NAMALWA (cell line): Measurements from ENCODE around the gene SEMA3C.

Source experiments
- DNase-seq: peaks from one replicate; pipeline ENCODE4 v3.0.0-alpha.2; 2015; ENCODE audit warnings: low spot score

SEMA3C gene

GRCh38 chr7:80885757-80886156 lies 33.1 kb downstream of the SEMA3C start:
- DNase-seq: no peak

- DNase-seq: no peak
Measured at GRCh38 chr7:80884511-80885195, 34.2 kb downstream of the SEMA3C start.

DNA sequence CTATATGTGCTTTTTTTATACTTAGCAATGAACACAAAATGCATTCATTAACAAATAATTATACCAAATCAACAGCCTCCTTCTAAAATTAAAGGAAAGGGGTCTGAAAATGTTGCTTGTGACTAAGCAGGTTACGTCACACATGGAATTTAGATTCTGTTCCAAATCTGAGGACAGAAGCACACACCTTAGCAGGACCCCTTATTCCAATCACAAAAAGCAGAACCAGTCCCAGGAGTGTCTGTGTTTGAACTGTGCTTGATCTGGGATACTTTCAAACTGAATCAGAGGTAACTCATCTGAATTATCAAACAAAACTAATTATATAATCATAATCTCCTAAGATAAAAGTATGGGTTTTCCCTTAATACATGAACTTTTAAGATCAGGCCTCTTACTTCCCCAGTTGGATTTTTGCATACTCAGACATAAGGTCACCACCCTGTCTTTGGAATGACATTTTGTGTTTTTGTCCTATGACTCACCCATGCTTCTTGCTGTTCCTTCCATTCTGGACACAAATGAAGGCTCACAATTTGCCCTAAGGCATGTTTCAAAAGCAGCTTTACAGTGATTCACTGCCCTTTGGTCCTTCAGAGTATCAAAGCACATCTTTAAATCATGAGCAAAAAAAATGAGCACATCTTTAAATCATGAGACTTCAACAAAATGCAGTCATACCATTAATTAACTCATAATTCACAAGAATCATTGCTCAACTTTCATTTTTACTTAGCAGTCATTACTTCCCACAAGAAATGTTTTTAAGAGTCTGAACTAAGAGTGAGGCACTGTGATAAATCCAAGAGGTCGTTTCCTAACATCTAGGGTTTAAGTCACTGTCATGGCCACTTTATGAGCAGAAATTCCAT lies 35.5 kb downstream of the SEMA3C start:
- DNase-seq: no peak

DNA sequence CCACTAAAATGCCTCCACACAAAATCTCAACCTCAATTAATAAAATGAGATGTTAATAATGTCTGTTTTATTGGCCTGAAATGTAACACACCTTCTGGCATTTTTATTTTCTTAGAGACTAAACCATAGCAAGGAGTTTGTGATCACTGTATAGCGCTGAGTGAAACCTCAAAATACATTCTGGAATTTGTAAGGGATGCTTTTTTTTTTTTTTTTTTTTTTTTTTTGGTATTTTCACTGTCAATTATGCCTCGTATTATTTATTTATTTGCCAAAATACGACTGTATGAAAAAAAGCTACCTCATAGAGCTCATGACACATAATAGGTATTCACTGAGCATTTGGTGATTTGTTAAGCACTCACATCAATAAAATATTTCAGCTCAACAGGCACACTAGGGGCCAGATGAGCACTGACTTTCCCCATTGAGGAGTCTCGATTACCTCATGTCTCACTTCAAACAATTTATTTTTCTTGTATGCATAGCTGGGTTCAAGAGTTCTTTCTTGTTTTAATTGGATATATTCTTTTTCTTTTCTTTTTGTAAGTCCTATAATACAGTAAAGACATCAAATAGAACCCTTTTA lies 36.5 kb downstream of the SEMA3C start:
- no peak for DNase-seq

- no peak for DNase-seq
Measured at GRCh38 chr7:80881351-80881900, 37.4 kb downstream of the SEMA3C start.

DNA sequence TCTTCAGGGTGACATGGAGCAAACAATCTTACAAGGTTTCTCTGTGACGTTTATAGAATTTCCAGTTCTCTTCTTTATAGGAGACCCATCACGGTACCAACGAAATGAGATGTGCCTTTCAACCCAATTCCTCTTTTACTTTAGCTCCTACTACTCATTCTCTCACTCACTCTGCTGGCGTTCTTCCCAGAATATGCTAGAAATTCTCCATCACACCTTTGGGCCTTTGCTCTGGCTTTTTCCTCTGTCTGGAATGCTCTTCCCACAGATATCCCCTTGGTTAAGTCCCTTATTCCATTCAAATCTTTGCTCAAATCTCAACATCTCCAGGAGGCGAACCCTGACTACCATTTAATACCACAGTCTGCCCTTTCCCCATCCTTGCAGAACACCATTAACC lies 39.0 kb downstream of the SEMA3C start:
- DNase-seq: no peak

DNA sequence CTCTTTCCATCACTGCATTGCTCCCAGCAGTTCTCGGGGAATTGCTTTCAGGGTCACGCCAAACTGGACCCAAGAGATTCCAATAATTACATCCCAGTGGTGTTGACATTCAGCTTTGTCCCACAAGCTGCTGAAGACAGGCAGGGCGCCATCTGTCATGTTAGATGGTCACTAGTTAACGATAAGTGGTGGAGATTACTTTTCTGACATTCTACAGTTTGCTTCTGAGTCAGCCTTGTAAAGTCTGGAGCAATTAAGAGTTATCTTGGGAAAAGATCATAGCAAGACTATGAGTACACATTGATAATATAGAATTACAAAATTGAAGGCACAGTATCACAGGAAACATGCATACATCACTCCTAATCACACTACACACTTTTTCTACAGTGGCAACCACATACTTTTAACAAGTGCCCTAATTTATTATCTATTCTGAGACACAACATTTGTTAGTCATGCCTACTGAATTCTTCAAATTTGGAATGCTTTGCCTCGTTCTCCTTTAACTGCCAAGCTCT lies 41.9 kb downstream of the SEMA3C start:
- DNase-seq: no peak

GRCh38 chr7:80875537-80876120 lies 43.2 kb downstream of the SEMA3C start:
- DNase-seq: no peak

DNA sequence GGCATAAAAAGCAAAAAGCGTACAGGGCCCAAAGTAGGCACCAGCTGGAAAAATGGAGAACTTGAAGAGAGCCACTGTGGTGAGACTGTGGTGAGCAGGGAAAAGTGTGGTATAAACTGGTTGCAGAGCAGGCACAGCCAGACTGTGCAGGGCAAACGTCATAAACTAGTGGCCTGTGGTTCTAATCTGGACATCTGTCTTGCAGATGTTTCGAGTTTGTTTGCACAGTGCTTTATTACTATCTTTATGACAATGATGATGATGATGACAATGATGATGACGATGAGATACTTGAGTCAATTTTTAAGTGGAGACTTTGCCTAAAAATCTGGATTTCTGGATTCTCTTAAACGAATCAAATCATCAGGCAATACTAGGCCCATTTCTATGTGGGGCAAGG lies 45.7 kb downstream of the SEMA3C start:
- no peak for DNase-seq

- DNase-seq: no peak
Measured at GRCh38 chr7:80871228-80871627, 47.6 kb downstream of the SEMA3C start.

DNA sequence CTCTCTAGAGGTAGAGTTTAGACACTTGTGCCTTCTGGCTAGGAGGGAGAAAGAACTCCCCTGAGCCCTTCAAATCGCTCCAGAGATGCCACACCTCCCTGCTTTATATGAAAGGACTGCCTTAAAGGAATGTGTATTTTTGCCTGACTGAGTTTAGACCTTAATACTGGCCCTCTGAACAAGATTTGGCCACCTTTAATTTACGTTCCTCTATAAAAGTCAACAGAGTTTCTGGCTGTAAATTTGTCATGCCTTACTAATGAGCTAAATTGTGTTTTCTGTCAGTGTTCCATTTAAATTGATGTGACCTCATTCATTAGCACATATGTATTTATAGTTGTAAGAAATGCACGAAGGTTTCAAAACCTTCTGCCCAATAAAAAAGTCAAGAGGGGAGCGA lies 48.0 kb downstream of the SEMA3C start:
- no peak for DNase-seq

DNA sequence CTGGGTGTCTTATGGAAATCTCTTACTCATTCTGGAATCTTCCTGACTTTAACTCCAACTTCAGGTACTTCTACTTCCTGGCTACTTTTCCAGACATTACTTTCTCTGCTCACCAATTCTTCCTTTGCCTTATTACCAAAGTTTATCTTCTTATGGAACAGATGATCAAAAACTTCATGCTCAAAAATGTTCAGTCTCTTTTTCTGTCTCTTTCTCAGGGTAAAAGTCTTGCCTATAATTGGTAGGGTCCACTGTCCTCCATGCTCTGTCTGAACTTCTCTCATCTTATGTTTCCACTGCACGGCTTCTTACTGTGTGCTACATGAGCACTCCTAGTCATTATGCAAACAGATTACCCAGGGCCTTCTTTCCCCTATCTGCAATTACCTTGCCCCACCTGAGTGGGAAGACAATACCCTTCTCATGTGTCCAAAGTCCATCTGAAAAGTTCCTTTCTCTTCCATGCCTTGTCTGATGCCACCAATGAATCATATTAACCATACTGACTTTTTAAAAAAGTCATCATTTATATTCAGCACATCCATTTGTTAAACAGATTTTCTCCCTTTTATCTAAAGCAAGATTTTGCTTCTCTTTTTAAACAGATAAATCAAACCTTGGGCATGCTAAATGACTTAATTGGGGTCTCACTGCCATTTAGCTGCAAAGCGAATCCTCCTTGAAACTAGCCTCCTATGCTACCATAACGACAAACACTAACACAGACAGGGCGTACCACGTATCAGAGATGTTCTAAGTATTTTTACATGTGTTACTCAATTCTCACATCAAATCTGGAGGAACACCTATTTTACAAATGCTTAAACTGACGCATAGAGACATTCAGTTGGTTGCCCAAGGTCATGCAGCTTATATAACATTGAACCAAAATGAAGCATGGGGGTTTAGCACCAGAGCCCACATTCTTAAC lies 48.8 kb downstream of the SEMA3C start:
- no peak for DNase-seq

DNA sequence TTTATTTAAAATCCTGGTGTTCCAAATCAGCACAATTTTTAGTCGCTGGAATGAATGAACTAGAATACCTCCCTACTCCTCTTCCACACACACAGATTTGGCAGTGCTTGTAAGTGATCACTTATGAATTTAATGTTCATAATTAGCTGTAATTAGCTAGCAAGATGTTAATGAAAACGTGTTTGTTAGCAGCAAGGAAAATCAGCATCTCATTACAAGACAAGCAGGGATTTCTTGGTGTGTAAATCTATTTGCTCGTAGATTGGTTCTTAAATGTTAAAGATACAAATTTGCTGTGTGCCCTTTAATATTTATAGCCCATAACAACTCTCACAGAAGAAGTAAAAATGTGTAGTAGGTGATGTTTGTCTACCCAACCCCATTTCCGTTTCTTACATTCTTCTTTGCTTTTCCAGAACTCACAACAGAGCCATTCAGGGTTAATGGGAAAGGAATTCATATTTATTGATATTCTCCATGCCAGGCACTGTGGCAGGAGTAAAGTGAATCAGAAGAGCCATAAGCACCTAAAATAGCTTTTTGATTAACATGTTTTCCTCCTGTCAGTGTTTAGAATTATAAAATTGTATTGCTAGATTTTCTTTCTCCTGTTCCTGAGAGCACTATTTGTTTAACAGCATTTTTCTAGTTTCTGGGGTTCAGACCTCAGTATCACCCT lies 49.6 kb downstream of the SEMA3C start:
- DNase-seq: no peak

- DNase-seq: no peak
Measured at GRCh38 chr7:80868566-80868965, 50.3 kb downstream of the SEMA3C start.

DNA sequence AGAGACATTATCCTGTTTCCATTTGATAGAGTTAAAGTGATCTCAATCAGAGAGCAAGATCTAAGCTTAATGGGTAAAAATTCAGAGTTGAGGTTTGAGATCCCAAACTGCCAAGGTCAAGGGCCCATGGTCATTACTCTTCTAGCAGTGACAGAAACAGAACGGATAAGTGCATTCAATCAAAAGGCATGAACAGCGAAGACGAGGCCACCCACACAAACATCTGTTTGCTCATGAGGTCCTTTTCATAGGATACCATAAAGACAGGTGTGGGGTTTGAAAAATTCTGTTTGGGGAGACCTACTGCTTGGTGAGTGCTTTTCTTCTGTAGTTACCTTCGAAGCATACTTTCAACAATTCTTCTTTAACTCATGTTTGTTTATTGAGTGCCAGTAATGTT lies 58.3 kb downstream of the SEMA3C start:
- DNase-seq: no peak

DNA sequence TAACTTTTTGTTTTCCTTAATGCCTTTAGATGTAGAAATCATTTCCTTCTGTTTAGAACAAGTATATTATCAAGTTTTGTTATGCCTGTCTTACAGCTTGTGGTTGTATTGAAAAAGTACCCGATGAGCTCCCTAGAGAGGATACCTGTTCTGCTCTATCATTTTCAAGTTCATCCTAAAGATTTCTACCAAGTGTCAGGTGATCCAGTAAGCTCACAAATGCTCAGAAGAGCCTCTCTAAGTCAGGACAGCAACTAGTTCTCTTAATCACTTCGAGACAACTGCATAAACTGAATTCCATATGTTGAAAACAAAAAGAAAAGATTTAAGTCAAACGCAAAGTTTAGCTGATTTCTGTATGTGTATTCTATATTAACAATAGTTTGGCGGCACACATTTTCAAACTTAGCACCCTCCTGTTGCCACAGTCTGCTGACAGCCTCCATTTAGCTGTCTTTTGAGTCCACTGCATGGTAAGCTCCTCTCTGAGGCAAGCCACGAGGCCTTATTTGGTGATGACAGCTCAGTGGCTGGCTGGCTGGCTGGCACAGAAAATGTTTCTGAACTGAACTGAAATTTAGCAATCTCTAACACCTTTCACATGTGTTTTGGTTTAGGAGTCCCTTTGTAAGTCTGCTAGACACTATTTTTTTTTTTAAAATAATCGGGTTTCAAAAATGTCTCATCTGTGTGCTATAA lies 59.4 kb downstream of the SEMA3C start:
- DNase-seq: no peak

DNA sequence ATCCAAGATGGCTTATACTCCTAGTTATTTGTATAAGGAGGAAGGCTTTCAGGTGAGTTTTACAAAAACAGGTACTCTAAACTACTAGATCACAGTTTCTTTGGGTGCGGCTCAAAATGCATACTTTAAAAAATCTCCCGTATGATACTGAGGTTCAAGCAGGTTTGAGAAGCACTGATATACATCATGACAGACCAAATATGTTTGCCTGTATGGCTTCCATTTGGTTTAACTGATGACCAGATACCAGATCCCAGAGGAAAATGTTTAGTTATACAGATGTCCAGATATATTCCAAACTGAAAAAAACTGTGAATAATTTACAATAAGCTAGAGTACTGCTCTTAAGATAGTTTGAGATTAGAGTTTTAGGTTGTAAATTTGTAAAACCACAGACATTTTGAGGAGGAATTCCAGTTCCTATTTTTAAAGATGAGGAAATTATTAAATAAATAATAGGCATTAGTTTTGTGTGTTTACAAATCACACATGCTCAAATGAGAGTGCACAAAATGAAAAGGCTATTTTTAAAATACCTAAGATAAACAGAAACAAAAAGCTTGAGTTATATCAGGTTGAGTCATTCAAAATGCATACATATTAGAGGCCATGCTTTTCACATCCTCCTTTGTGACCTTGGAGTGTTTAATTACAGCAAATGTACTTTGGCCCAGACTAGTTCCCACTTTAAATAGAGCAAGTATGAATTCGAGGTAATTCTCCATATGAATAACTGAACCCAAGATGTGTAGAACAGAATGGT lies 60.5 kb downstream of the SEMA3C start:
- DNase-seq: no peak

DNA sequence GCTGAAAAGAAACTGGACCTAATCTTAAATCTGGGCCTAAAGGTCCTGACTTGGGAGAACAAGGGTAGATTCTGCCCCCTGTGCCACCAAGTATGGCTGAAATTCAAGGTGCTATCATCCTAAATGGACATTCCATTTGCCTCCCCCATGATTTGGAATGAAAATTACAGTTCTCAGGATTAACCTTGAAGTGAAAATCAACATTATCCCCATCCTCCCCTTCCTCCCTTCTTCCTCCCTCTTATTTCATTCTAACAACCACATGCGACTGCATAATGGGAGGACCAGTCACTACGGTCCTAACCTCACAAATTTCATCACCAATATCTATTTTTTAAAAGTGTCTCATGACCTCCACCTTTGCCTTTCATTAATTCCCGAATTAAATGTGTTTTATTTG lies 62.1 kb downstream of the SEMA3C start:
- no peak for DNase-seq

DNA sequence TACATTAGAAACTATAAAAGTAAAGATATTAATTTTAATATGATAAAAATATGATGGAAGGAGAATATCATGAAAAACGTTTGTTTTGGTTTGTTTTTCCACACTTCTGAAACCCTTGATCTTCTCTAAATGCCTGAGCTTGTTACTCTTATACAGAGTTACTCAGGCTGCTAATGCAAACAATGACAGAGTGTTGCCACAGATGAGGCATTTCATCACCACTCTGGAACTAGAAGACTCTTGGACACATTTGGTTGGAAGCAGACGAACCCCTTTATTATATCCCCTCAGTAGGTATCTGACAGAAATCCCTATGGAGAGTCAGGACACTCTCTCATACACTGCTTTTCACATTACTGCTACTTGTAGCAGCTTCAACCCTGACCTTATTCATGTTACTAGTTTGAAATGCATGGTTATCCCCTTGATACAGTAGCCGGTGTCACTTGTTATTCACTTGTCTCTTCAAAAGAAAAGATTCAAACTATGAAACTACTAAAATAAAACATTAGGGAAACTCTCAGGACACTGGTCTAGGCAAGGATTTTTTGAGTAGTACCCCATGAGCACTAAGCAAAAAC lies 66.9 kb downstream of the SEMA3C start:
- no peak for DNase-seq
